ENCODE measurements around the gene DUSP7. TPM values are rescaled to one million over a fixed set of nuclear protein-coding genes. Genes with fewer than 3 reads are reported as not detected.

Gene DUSP7
- total RNA-seq, 1 experiment from 2014 or later: 13.1 TPM

DNA sequence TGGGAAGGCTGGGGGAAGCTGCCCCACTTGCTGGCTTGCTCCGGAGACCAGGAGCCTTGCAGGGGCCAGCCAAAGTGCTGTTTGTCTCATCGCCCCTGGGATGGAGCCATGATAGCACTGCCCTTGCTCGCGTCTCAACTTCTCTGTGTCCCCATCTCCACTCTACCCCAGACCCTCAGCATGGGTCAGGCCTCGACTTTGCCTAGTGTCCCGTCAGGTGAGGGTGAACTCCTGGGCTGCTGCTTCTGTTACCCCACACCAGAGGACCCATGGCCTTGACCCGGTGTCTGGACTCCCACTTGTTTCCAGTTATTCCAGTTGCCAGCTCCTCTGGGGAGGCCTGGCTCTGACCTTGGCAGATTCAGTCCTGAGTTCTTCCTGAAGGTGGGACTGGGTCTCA, 36.5 kb upstream of the DUSP7 start:
- Histone ChIP-seq H3K27me3 (ENCODE audit: control insufficient read depth, insufficient read depth, low read length) (no peaks in the 10 kb centered on the region), H3K4me1 (ENCODE audit: control insufficient read depth, insufficient read depth, low read length) (no peaks in the 10 kb centered on the region; the same call in 1 of the 2 replicates), H3K4me3 (ENCODE audit: low read depth in 2 of 2, low read length in 2 of 2) (no peak overlapping the region), H3K27ac (ENCODE audit: low read length) (no peak overlapping the region), H3K36me3 (ENCODE audit: control insufficient read depth, insufficient read depth, low read length) (no peaks in the 10 kb centered on the region; the same call in 1 of the 2 replicates), H3K9me3 (ENCODE audit: control insufficient read depth, insufficient read depth, low read depth, low read length) (no peaks in the 10 kb centered on the region)
- POLR2A ChIA-PET: no interaction called here
- no TSS peak for BruUV-seq (replicated peaks)
- no peak for ATAC-seq
- no peak for TF ChIP-seq TCF7L2 (IDR thresholded peaks at IDR 0.05; ENCODE audit: low read depth, low read length)
- TF ChIP-seq, protein P1, sequence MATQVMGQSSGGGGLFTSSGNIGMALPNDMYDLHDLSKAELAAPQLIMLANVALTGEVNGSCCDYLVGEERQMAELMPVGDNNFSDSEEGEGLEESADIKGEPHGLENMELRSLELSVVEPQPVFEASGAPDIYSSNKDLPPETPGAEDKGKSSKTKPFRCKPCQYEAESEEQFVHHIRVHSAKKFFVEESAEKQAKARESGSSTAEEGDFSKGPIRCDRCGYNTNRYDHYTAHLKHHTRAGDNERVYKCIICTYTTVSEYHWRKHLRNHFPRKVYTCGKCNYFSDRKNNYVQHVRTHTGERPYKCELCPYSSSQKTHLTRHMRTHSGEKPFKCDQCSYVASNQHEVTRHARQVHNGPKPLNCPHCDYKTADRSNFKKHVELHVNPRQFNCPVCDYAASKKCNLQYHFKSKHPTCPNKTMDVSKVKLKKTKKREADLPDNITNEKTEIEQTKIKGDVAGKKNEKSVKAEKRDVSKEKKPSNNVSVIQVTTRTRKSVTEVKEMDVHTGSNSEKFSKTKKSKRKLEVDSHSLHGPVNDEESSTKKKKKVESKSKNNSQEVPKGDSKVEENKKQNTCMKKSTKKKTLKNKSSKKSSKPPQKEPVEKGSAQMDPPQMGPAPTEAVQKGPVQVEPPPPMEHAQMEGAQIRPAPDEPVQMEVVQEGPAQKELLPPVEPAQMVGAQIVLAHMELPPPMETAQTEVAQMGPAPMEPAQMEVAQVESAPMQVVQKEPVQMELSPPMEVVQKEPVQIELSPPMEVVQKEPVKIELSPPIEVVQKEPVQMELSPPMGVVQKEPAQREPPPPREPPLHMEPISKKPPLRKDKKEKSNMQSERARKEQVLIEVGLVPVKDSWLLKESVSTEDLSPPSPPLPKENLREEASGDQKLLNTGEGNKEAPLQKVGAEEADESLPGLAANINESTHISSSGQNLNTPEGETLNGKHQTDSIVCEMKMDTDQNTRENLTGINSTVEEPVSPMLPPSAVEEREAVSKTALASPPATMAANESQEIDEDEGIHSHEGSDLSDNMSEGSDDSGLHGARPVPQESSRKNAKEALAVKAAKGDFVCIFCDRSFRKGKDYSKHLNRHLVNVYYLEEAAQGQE (IDR thresholded peaks at IDR 0.05; ENCODE audit: insufficient read depth in 1 of 2, low read depth in 2 of 2, low read length in 1 of 2): no peak
- TF ChIP-seq POLR2AphosphoS5 (IDR thresholded peaks at IDR 0.05; ENCODE audit: low read depth, low read length): no peak
- no peak for TF ChIP-seq SIN3A (IDR thresholded peaks at IDR 0.05; ENCODE audit: borderline replicate concordance, insufficient read depth, low read depth, low read length)
- TF ChIP-seq, protein P2, sequence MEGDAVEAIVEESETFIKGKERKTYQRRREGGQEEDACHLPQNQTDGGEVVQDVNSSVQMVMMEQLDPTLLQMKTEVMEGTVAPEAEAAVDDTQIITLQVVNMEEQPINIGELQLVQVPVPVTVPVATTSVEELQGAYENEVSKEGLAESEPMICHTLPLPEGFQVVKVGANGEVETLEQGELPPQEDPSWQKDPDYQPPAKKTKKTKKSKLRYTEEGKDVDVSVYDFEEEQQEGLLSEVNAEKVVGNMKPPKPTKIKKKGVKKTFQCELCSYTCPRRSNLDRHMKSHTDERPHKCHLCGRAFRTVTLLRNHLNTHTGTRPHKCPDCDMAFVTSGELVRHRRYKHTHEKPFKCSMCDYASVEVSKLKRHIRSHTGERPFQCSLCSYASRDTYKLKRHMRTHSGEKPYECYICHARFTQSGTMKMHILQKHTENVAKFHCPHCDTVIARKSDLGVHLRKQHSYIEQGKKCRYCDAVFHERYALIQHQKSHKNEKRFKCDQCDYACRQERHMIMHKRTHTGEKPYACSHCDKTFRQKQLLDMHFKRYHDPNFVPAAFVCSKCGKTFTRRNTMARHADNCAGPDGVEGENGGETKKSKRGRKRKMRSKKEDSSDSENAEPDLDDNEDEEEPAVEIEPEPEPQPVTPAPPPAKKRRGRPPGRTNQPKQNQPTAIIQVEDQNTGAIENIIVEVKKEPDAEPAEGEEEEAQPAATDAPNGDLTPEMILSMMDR (IDR thresholded peaks at IDR 0.05): no peak
- in situ Hi-C loops (cut with HindIII; ENCODE audit: low pct_unique_long_range_greater_than_20kb, low sequenced_read_pairs) (no loop called here), intact Hi-C loops (cut with micrococcal nuclease; ENCODE audit: unreplicated experiment) (no loop called here)
- DNase-seq (ENCODE audit: low read depth, low spot score): no peak
- CTCF ChIA-PET: no interaction called here

DNA sequence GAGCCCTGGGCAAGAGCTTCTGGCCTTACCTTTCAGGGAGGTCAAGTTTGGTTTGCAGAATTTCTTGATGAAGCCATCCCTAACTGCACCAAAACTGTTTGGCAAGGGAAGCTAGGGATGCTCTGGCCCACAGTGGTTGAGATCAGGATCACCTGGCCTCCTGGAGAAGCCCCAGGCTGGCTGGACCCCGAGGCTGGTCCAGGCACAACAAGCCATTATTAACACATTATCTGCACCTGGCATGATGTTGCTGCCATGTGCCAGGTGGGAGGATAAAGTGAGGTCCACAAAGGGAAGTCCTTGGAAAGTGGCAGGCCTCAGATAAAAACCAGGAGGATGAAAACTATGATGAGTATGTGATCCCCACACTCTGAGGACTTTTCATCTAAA, 35.9 kb upstream of the DUSP7 start:
- Histone ChIP-seq H3K4me3 (ENCODE audit: low read depth in 2 of 2, low read length in 2 of 2) (no peak overlapping the region), H3K27ac (ENCODE audit: low read length) (no peak overlapping the region), H3K9me3 (ENCODE audit: control insufficient read depth, insufficient read depth, low read depth, low read length) (no peaks in the 10 kb centered on the region), H3K27me3 (ENCODE audit: control insufficient read depth, insufficient read depth, low read length) (no peaks in the 10 kb centered on the region), H3K4me1 (ENCODE audit: control insufficient read depth, insufficient read depth, low read length) (no peaks in the 10 kb centered on the region; the same call in 1 of the 2 replicates), H3K36me3 (ENCODE audit: control insufficient read depth, insufficient read depth, low read length) (no peaks in the 10 kb centered on the region; the same call in 1 of the 2 replicates)
- TF ChIP-seq TCF7L2 (IDR thresholded peaks at IDR 0.05; ENCODE audit: low read depth, low read length): no peak
- TF ChIP-seq, protein P1 (IDR thresholded peaks at IDR 0.05; ENCODE audit: insufficient read depth in 1 of 2, low read depth in 2 of 2, low read length in 1 of 2): no peak
- TF ChIP-seq SIN3A (IDR thresholded peaks at IDR 0.05; ENCODE audit: borderline replicate concordance, insufficient read depth, low read depth, low read length): no peak
- no peak for TF ChIP-seq POLR2AphosphoS5 (IDR thresholded peaks at IDR 0.05; ENCODE audit: low read depth, low read length)
- TF ChIP-seq, protein P2 (IDR thresholded peaks at IDR 0.05): no peak
- POLR2A ChIA-PET: no interaction called here
- BruUV-seq (replicated peaks): no TSS peak
- CTCF ChIA-PET: no interaction called here
- ATAC-seq (no peak), DNase-seq (ENCODE audit: low read depth, low spot score) (no peak)
- intact Hi-C loops (cut with micrococcal nuclease; ENCODE audit: unreplicated experiment) (no loop called here), in situ Hi-C loops (cut with HindIII; ENCODE audit: low pct_unique_long_range_greater_than_20kb, low sequenced_read_pairs) (no loop called here)
